ENCODE results near the gene OR6C3. TPM values are rescaled to one million over a fixed set of nuclear protein-coding genes. Genes with fewer than 3 reads are reported as not detected.

The OR6C3 gene
- total RNA-seq (2021) (not detected in 2 replicates), Bru-seq, nascent RNA (not detected), BruChase-seq, experiment 1, labeled RNA remaining after a 2-hour chase (not detected), BruChase-seq, experiment 2, labeled RNA remaining after a 6-hour chase (not detected)
- long read RNA-seq: 0 reads

DNA sequence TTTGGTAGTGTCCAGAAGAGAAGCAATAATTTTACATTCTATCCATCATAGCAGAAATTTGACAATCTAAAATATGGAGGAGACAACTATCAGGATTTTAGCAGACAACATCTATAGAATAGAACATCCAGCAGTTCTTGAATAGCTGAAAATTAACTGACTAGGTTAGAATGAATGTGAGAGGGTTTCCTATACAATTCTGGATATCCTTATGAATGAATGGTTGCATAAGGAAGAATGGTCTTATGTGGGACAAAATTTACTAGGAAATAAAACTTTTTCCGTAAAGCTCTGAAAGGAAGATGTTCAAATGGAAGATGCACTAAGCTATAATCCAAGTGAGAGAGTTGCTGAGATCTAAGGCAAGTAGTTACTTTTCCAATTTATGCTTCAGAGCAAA, at the start of gene OR6C3:
OR6C3 (plus strand) TSS at position 301 of the 400 bp plus-strand sequence. CDS start 955 bp downstream, outside the sequence.
- no peaks in the 10 kb centered on the region for H3K9me3 ChIP-seq (ENCODE audit: low read depth, low read length, poor library complexity, severe bottlenecking)
- peaks cover 62% of the 10 kb centered on the region for H3K27me3 ChIP-seq (replicated peaks; ENCODE audit: insufficient read depth, low read depth, low read length, poor library complexity)
- no peaks in the 10 kb centered on the region for H3K36me3 ChIP-seq (ENCODE audit: insufficient read depth, low read length, poor library complexity, severe bottlenecking)
- ChIA-PET POLR2A (ENCODE audit: low non-redundant PET) (no interaction called here), CTCF (no interaction called here)
- H3K4me1 ChIP-seq (ENCODE audit: insufficient read depth, low read length, poor library complexity, severe bottlenecking): no peaks in the 10 kb centered on the region
- intact Hi-C loops (cut with micrococcal nuclease; ENCODE audit: unreplicated experiment): no loop called here
- TF ChIP-seq EZH2 (IDR thresholded peaks at IDR 0.05; ENCODE audit: borderline replicate concordance, low read depth, low read length, poor library complexity, severe bottlenecking) (no peak), CTCF (conservative IDR thresholded peaks at IDR 0.05; ENCODE audit: low read depth, low read length) (no peak)
- H3K4me3 ChIP-seq (ENCODE audit: low read depth, low read length, poor library complexity, severe bottlenecking): no peak within 1 kb of the TSS
- no peak within 1 kb of the TSS for H3K27ac ChIP-seq (ENCODE audit: low read depth, low read length, poor library complexity, severe bottlenecking)
- no TSS peak for BruUV-seq (replicated peaks)
- DNase-seq (ENCODE audit: low spot score): no peak

DNA sequence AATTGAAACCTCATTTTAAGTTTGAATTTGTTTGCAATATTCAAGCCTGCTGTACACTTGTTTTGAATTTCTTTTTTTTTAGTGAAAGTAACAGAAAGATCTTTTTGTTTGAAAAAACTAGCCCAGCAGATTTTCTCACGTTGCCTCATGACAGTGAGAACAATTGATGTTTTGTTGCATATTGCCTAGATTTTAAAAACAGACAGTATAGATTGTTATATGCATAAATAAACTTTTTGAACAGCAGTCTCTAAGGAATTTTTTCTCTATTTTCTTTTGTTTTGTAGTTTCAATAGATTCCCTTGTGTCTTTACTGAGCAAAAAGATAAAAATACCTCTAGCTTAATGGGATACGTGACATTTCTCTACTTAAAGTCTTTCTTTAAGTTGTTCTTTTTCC, 49.6 kb upstream of the OR6C3 start:
- CTCF ChIA-PET: no interaction called here
- no peak for DNase-seq (ENCODE audit: low spot score)
- no TSS peak for BruUV-seq (replicated peaks)
- no peak for TF ChIP-seq CTCF (conservative IDR thresholded peaks at IDR 0.05; ENCODE audit: low read depth, low read length)
- Histone ChIP-seq H3K36me3 (ENCODE audit: insufficient read depth, low read length, poor library complexity, severe bottlenecking) (no peaks in the 10 kb centered on the region), H3K27ac (ENCODE audit: low read depth, low read length, poor library complexity, severe bottlenecking) (no peak overlapping the region), H3K4me1 (ENCODE audit: insufficient read depth, low read length, poor library complexity, severe bottlenecking) (no peaks in the 10 kb centered on the region), H3K4me3 (ENCODE audit: low read depth, low read length, poor library complexity, severe bottlenecking) (no peak overlapping the region), H3K27me3 (replicated peaks; ENCODE audit: insufficient read depth, low read depth, low read length, poor library complexity) (peaks cover 30% of the 10 kb centered on the region), H3K9me3 (ENCODE audit: low read depth, low read length, poor library complexity, severe bottlenecking) (no peaks in the 10 kb centered on the region)
- intact Hi-C loops (cut with micrococcal nuclease; ENCODE audit: unreplicated experiment): no loop called here
- POLR2A ChIA-PET (ENCODE audit: low non-redundant PET): no interaction called here

GRCh38 chr12:55289999-55290398, 40.5 kb upstream of the OR6C3 start:
- H3K27ac ChIP-seq (ENCODE audit: low read depth, low read length, poor library complexity, severe bottlenecking): no peak overlapping the region
- peaks cover 51% of the 10 kb centered on the region for H3K27me3 ChIP-seq (replicated peaks; ENCODE audit: insufficient read depth, low read depth, low read length, poor library complexity)
- CTCF ChIA-PET: no interaction called here
- BruUV-seq (replicated peaks): no TSS peak
- H3K36me3 ChIP-seq (ENCODE audit: insufficient read depth, low read length, poor library complexity, severe bottlenecking): no peaks in the 10 kb centered on the region
- no peak for DNase-seq (ENCODE audit: low spot score)
- no peak overlapping the region for H3K4me3 ChIP-seq (ENCODE audit: low read depth, low read length, poor library complexity, severe bottlenecking)
- H3K9me3 ChIP-seq (ENCODE audit: low read depth, low read length, poor library complexity, severe bottlenecking): no peaks in the 10 kb centered on the region
- intact Hi-C loops (cut with micrococcal nuclease; ENCODE audit: unreplicated experiment): no loop called here
- TF ChIP-seq CTCF (conservative IDR thresholded peaks at IDR 0.05; ENCODE audit: low read depth, low read length) (no peak), EZH2 (IDR thresholded peaks at IDR 0.05; ENCODE audit: borderline replicate concordance, low read depth, low read length, poor library complexity, severe bottlenecking) (no peak)
- H3K4me1 ChIP-seq (ENCODE audit: insufficient read depth, low read length, poor library complexity, severe bottlenecking): no peaks in the 10 kb centered on the region
- POLR2A ChIA-PET (ENCODE audit: low non-redundant PET): no interaction called here
